Loucy (cell line): ENCODE results near the gene CNNM3.
A peak's percentile ranks its signal among the peaks of the same experiment; 100 is the strongest.

ENCODE experiments used
- H2AFZ ChIP-seq: fragments of 200-600 bp; sonication (generic); 2 replicates; pipeline ENCODE4 v1.6.0; 2016; ENCODE audit warnings: antibody characterized with exemption, mild to moderate bottlenecking, low read length, moderate library complexity
- H3F3A ChIP-seq: fragments of 200-600 bp; 2 replicates; pipeline ENCODE4 v1.6.0; 2016; ENCODE audit warnings: antibody characterized with exemption, low read depth, mild to moderate bottlenecking
- H3K27me3 ChIP-seq: fragments of 200-600 bp; sonication (generic); 2 replicates; pipeline ENCODE4 v1.6.1; 2014; ENCODE audit warnings: low read length, mild to moderate bottlenecking; ENCODE audit not compliant: insufficient read depth, poor library complexity, severe bottlenecking
- H3K36me3 ChIP-seq: fragments of 200-600 bp; sonication (generic); 2 replicates; pipeline ENCODE4 v1.6.1; 2016; ENCODE audit warnings: low read length; ENCODE audit not compliant: insufficient read depth
- H3K4me1 ChIP-seq: fragments of 200-600 bp; sonication (generic); 2 replicates; pipeline ENCODE4 v1.5.1; 2014; ENCODE audit warnings: low read length, mild to moderate bottlenecking; ENCODE audit not compliant: insufficient read depth, poor library complexity, severe bottlenecking
- H3K4me2 ChIP-seq: fragments of 200-600 bp; sonication (generic); 2 replicates; pipeline ENCODE4 v1.6.0; 2014; ENCODE audit warnings: antibody characterized with exemption, low read length, low read depth, mild to moderate bottlenecking; ENCODE audit not compliant: poor library complexity, severe bottlenecking
- H3K4me3 ChIP-seq: fragments of 200-600 bp; sonication (generic); 2 replicates; pipeline ENCODE4 v1.5.1; 2014; ENCODE audit warnings: low read length, mild to moderate bottlenecking, mixed read lengths; ENCODE audit not compliant: poor library complexity, severe bottlenecking
- H3K79me2 ChIP-seq: fragments of 200-600 bp; sonication (generic); 2 replicates; pipeline ENCODE4 v1.6.1; 2014; ENCODE audit warnings: low read length; ENCODE audit not compliant: insufficient read depth
- H3K9ac ChIP-seq: fragments of 200-600 bp; sonication (generic); 2 replicates; pipeline ENCODE4 v1.6.0; 2014; ENCODE audit warnings: mild to moderate bottlenecking, low read depth, low read length, moderate library complexity; ENCODE audit not compliant: poor library complexity, severe bottlenecking
- H3K9me2 ChIP-seq: fragments of 200-600 bp; sonication (generic); replicated peaks from 2 replicates; pipeline ENCODE4 v1.6.1; 2016; ENCODE audit warnings: low read depth, low read length, mixed read lengths
- H3K9me3 ChIP-seq: fragments of 200-600 bp; sonication (generic); 2 replicates; pipeline ENCODE4 v1.6.1; 2014; ENCODE audit warnings: mild to moderate bottlenecking, antibody characterized with exemption, low read length, low read depth; ENCODE audit not compliant: insufficient read depth
- H4K20me1 ChIP-seq: fragments of 200-600 bp; sonication (generic); 2 replicates; pipeline ENCODE4 v1.6.0; 2014; ENCODE audit warnings: antibody characterized with exemption, low read length, mild to moderate bottlenecking; ENCODE audit not compliant: insufficient read depth, poor library complexity, severe bottlenecking
- EZH2phosphoT487 ChIP-seq: fragments of 200-600 bp; IDR thresholded peaks from 2 replicates; pipeline ENCODE4 v1.6.1; 2018; ENCODE audit warnings: antibody characterized with exemption, mild to moderate bottlenecking, moderate library complexity, borderline replicate concordance
- TF ChIP-seq, protein P1 (sequence below): fragments of 200-600 bp; sonication (generic); conservative IDR thresholded peaks from 2 replicates; pipeline ENCODE4 v1.5.1; 2014; ENCODE audit warnings: mild to moderate bottlenecking, antibody characterized with exemption, low read length

Gene CNNM3

DNA sequence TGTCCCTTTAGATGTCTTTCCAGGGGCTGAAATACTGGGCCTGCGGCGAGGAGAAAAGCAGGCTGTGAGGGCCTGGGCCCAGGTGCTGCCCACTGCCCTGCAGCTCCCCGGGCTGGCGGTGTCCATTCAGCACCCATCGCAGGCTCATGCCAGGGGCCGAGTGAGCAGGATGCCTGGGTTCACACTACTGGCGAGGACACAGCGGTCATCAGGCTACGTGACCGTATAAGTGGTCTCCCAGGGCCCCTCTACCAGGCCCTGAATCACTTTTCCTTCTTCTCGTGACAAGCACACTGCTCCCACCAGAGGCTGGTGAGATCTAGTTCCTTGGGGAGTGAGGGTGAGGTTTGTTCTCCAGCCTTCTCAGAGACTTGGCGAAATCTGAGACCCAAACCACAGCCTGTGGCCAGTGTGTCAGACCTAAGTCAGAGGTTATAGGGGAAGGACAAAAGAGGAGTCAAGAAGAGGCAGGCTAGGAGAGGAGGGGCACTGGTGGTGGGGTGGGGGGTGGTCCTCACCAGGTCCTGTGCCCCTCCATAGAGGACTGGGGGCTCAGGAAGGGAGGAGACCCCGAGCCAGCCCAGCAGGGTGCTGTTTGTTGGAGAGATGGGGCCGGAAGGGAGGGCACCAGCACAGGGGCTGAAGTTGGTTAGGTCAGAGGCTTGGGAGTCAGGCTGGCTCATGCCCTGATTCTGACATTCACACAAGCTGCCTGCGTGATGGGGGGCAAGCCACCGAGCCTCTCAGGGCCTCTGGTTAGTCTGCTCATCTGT, 60.4 kb downstream of the CNNM3 start:
- Histone ChIP-seq H3K9me2 (no peaks in the 10 kb centered on the region), H3K27me3 (no peaks in the 10 kb centered on the region), H3F3A (no peaks in the 10 kb centered on the region; the same call in 1 of the 2 replicates), H4K20me1 (no peaks in the 10 kb centered on the region), H3K4me3 (no peak overlapping the region), H3K9ac (no peak overlapping the region), H3K4me1 (peaks cover 17% of the 10 kb centered on the region), H3K36me3 (no peaks in the 10 kb centered on the region), H3K79me2 (no peaks in the 10 kb centered on the region), H2AFZ (no peak overlapping the region), H3K4me2 (peak overlapping the region; percentile 6), H3K9me3 (no peaks in the 10 kb centered on the region)
- TF ChIP-seq, protein P1, sequence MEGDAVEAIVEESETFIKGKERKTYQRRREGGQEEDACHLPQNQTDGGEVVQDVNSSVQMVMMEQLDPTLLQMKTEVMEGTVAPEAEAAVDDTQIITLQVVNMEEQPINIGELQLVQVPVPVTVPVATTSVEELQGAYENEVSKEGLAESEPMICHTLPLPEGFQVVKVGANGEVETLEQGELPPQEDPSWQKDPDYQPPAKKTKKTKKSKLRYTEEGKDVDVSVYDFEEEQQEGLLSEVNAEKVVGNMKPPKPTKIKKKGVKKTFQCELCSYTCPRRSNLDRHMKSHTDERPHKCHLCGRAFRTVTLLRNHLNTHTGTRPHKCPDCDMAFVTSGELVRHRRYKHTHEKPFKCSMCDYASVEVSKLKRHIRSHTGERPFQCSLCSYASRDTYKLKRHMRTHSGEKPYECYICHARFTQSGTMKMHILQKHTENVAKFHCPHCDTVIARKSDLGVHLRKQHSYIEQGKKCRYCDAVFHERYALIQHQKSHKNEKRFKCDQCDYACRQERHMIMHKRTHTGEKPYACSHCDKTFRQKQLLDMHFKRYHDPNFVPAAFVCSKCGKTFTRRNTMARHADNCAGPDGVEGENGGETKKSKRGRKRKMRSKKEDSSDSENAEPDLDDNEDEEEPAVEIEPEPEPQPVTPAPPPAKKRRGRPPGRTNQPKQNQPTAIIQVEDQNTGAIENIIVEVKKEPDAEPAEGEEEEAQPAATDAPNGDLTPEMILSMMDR = no peak
- no peak for TF ChIP-seq EZH2phosphoT487

DNA sequence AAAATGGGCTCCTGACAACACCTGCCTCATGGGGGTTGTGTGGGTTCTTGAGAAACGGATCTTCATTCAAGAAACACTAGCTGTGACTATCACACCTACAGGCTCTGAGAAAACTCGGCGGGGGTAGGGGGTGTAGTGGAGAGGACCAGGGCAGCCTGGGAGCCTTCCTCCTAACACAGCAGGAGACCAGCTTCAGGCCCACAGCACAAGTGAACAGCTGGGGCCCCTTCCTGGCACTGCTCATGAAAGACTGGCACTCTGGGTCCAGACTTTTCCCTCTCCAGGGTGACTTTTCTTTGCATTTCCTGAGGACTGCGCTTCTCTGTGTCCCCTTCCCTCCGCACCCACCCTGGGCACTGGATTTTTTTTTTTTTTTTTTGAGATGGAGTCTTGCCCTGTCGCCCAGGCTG, 61.0 kb downstream of the CNNM3 start:
- H4K20me1 ChIP-seq = no peaks in the 10 kb centered on the region
- H3K4me1 ChIP-seq = peaks cover 17% of the 10 kb centered on the region
- H3K27me3 ChIP-seq = no peaks in the 10 kb centered on the region
- H3K9me2 ChIP-seq = no peaks in the 10 kb centered on the region
- H3K79me2 ChIP-seq = no peaks in the 10 kb centered on the region
- no peak overlapping the region for H3K9ac ChIP-seq
- no peak overlapping the region for H3K4me3 ChIP-seq
- no peaks in the 10 kb centered on the region for H3K36me3 ChIP-seq
- no peaks in the 10 kb centered on the region for H3K9me3 ChIP-seq
- no peak overlapping the region for H2AFZ ChIP-seq
- H3F3A ChIP-seq = no peaks in the 10 kb centered on the region; the same call in 1 of the 2 replicates
- peak overlapping the region; percentile 6 for H3K4me2 ChIP-seq
- TF ChIP-seq, protein P1 = no peak
- no peak for TF ChIP-seq EZH2phosphoT487

DNA sequence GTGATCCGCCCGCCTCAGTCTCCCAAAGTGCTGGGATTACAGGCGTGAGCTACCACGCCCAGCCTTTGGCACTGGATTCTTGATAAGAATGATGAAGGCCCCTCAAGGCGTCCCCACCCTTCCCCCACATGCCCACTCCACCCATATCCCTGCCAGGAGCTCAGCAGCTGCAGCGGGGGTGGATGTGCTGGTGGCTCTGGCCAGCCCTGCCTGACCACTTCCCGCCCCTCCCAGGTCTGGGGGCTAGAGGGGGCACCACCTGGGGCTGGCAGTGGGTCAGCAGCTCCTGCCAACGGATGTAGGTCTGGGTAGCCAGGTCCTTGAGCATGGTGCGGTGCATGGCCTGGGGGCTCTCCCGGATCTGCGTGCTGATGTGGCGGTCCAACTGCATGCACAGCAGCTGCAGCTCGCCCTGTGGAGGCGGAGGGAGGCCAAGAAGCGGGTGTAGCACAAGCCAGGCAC, 61.6 kb downstream of the CNNM3 start:
- H3K9me2 ChIP-seq = no peaks in the 10 kb centered on the region
- no peaks in the 10 kb centered on the region for H4K20me1 ChIP-seq
- TF ChIP-seq, protein P1 = no peak
- no peak for TF ChIP-seq EZH2phosphoT487
- no peaks in the 10 kb centered on the region; the same call in 1 of the 2 replicates for H3F3A ChIP-seq
- no peak overlapping the region for H2AFZ ChIP-seq
- H3K4me3 ChIP-seq = no peak overlapping the region
- no peaks in the 10 kb centered on the region for H3K27me3 ChIP-seq
- no peaks in the 10 kb centered on the region for H3K79me2 ChIP-seq
- no peaks in the 10 kb centered on the region for H3K9me3 ChIP-seq
- no peak overlapping the region for H3K9ac ChIP-seq
- H3K36me3 ChIP-seq = no peaks in the 10 kb centered on the region
- H3K4me2 ChIP-seq = no peak overlapping the region
- peaks cover 17% of the 10 kb centered on the region for H3K4me1 ChIP-seq
